Activated CD8-positive, alpha-beta memory T cell treated with anti-CD3 and anti-CD28 coated beads, Interleukin-2, amount 10 ng/mL, durations not matched to agents 7 days and 5 days (primary cell): ENCODE data around the gene CDC40. TPM values are rescaled to one million over a fixed set of nuclear protein-coding genes. Genes with fewer than 3 reads are reported as not detected.

Source experiments
- ATAC-seq: fragments of 150-1000 bp; cut with Tn5 transposase; one replicate; pipeline ENCODE4 v1.10.0; 2021; ENCODE audit warnings: moderate library complexity
- CTCF ChIA-PET: fragments of 350-600 bp; sonication (Branson Sonifier 250); formaldehyde crosslinking; loops from one replicate; lab custom pipeline; 2021; ENCODE audit warnings: antibody characterized with exemption; lab: Charles Lee
- DNase-seq: peaks from one replicate; pipeline ENCODE4 v3.0.0-alpha.2; 2020
- H3K27ac Mint-ChIP-seq: one replicate; pipeline ENCODE4 v1.8.0; 2021; ENCODE audit warnings: mild to moderate bottlenecking, mixed read lengths
- H3K27me3 Mint-ChIP-seq: one replicate; pipeline ENCODE4 v1.8.0; 2021; ENCODE audit warnings: mixed read lengths
- H3K36me3 Mint-ChIP-seq: one replicate; pipeline ENCODE4 v1.8.0; 2021; ENCODE audit warnings: mild to moderate bottlenecking, mixed read lengths
- H3K4me1 Mint-ChIP-seq: one replicate; pipeline ENCODE4 v1.8.0; 2021; ENCODE audit warnings: mixed read lengths
- H3K4me3 Mint-ChIP-seq: one replicate; pipeline ENCODE4 v1.8.0; 2021; ENCODE audit warnings: mild to moderate bottlenecking, moderate library complexity, mixed read lengths
- H3K9me3 Mint-ChIP-seq: one replicate; pipeline ENCODE4 v1.8.0; 2022; ENCODE audit warnings: low read depth, mixed read lengths
- total RNA-seq, 2 experiments: library from RNA; stranded (reverse); gene quantifications; one replicate each; pipeline ENCODE4 v1.2.3, GENCODE V29; 2021

The CDC40 gene
- total RNA-seq: 10 to 100 TPM; 26.3 to 27.9 TPM

DNA sequence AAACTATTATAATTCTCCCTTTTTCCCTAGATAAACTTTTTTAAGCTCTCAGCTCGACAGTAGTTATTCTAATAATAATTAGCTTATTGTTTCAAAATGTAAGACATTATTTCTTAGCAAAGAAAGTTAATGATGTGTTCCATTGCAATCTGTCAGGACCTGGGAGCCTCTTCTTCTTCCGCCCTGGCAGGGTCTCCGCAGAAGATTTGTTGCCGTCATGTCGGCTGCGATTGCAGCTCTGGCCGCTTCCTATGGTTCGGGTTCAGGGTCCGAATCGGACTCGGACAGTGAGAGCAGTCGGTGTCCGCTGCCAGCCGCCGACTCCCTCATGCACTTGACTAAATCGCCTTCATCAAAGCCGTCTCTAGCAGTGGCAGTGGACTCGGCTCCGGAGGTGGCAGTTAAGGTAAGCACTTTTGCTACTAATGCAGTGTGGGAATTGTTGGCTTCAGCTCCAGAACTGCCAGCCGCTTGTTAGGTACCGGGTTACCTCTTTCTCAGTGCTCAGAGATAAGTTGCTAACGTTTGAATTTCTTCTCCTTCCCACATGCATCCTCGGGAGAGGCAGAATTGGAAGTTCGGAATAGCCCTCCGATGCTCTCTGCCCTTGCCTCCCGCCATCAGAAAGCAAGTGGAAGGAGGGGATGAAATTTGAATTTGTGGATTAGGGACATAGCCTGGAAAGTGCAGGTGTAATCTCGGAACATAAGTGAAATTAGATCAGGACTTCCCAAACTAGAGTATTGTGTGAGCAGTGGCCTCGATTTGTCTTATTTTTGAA lies at the start of gene CDC40:
Gene CDC40 (plus strand): TSS at position 200 of the 781 bp plus-strand sequence. CDS start 18 bp downstream, at position 218.
- no peak within 1 kb of the TSS for H3K27ac Mint-ChIP-seq
- peaks cover 11% of the 10 kb centered on the region for H3K27me3 Mint-ChIP-seq
- peaks cover 1% of the 10 kb centered on the region for H3K36me3 Mint-ChIP-seq
- H3K4me3 Mint-ChIP-seq: no peak within 1 kb of the TSS
- H3K4me1 Mint-ChIP-seq: peaks cover 10% of the 10 kb centered on the region
- ATAC-seq (peak; percentile 61), DNase-seq (peak; percentile 77)
- CTCF ChIA-PET: interaction anchor here (1.0 to 1.8 kb wide), 6 partner anchors 9 to 209 kb away, joined by 3 to 10 read pairs (median 5); no protein-coding TSS in a partner anchor
- H3K9me3 Mint-ChIP-seq: no peaks in the 10 kb centered on the region

DNA sequence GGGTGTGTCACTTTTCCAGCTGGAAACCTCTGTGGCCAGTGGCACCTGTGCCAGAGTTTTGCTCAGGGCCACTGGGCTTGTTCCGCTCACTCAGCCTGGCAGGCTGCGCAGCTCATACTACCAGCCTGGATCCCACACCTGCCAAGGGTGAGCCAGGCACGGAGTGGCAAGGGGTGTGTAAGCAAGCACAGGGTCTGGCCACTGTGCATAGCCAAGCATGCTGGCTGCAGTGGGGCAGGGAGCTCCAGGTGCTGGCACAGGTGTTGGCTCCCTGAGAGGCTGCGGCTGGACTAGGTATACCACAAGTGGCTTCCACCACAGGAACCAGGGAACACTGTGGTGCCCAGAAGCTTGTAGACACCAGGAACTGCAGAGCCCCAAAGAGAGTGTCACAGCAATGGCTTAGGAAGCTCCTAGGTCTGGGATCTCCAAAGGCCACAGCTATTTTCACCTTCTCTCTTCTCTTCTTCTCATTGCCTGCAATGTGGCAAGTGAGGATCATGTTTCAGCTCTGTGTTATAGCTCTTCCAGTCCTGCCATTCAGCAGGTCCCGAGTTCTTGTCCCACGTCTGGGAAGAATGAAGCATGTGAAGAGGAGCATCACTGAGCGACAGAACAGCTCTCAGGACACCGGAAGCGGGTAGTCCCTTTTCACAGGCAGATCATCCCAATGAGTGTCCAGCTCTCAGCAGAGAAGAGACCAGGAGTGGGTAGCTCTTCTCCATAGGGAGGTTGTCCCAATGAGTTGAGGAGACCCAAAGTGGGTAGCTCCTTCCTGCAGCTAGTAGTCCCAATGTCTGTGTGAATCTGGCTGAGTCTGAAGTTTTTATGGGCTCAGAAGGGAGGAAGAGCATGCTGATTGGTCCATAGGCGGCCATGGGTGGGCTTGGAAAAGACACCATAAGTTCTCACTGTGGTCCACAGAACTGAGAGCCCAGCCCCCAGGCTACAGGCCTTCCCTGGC lies 42.0 kb upstream of the CDC40 start:
- ATAC-seq: no peak
- no peak overlapping the region for H3K4me3 Mint-ChIP-seq
- H3K27ac Mint-ChIP-seq: no peak overlapping the region
- peaks cover 3% of the 10 kb centered on the region for H3K9me3 Mint-ChIP-seq
- peaks cover 8% of the 10 kb centered on the region for H3K27me3 Mint-ChIP-seq
- H3K36me3 Mint-ChIP-seq: no peaks in the 10 kb centered on the region
- CTCF ChIA-PET: no interaction called here
- H3K4me1 Mint-ChIP-seq: no peaks in the 10 kb centered on the region
- no peak for DNase-seq

DNA sequence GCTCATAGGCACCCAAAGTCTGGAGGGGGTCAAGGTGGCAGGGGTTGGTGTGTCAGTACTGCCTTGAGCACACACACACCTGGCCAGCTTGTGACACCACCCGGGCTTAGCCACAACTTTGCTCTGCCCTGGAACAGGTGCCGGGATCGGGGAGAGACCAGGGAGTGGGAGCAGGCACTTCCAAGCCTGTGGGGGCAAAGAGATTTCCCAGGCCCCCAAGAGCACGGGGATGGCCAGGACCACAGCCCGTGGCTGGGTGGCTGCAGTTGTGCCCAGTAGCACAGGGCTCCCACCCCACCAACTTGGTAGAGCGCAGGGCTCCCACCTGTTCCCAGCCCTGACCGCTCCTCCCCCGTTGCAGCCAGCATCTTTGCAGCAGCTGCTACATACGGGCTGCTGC lies 41.2 kb upstream of the CDC40 start:
- DNase-seq: no peak
- H3K4me1 Mint-ChIP-seq: no peaks in the 10 kb centered on the region
- ATAC-seq: no peak
- H3K4me3 Mint-ChIP-seq: no peak overlapping the region
- H3K27ac Mint-ChIP-seq: no peak overlapping the region
- H3K36me3 Mint-ChIP-seq: no peaks in the 10 kb centered on the region
- H3K27me3 Mint-ChIP-seq: peaks cover 10% of the 10 kb centered on the region
- peaks cover 2% of the 10 kb centered on the region for H3K9me3 Mint-ChIP-seq
- CTCF ChIA-PET: no interaction called here

DNA sequence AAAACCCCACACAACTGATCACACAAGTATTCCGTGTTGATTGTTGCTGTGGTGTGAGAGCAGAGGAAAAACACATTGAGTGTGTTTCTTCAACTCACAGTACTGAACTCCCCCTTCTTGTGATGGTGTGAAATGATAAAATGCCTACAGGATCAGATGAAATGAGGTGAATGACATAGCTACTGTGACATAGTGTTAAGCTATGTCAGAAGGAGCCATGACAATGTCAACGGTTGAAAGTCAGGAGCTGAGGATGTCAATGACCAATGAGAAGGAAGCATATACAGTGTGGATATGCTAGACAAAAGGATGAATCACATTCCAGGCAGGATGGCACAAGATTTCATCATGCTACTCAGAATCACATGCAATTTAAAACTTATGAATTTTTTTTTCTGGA lies 39.6 kb upstream of the CDC40 start:
- Mint-ChIP-seq H3K4me1 (no peaks in the 10 kb centered on the region), H3K9me3 (peaks cover 2% of the 10 kb centered on the region), H3K27me3 (peaks cover 8% of the 10 kb centered on the region), H3K4me3 (no peak overlapping the region), H3K27ac (no peak overlapping the region), H3K36me3 (no peaks in the 10 kb centered on the region)
- ATAC-seq: no peak
- CTCF ChIA-PET: no interaction called here
- no peak for DNase-seq

DNA sequence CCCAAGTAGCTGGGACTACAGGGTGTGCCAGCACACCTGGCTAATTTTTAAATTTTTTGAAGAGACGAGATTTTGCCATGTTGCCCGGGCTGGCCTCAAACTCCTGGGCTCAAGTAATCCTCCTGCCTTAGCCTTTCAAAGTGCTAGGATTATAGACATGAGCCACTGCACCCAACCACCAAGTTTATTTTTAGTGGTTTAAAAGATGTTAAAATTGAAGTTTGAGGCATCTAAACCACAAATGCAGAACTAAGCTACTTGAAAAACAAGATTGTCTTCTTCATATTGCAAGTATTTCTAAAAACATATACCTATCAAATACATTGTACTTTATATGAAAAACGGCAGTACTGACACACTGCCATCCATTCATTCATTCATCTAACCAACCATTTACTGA lies 32.4 kb upstream of the CDC40 start:
- ATAC-seq (no peak), DNase-seq (no peak)
- Mint-ChIP-seq H3K4me1 (no peaks in the 10 kb centered on the region), H3K36me3 (no peaks in the 10 kb centered on the region), H3K9me3 (no peaks in the 10 kb centered on the region), H3K27me3 (peaks cover 8% of the 10 kb centered on the region), H3K27ac (no peak overlapping the region), H3K4me3 (no peak overlapping the region)
- CTCF ChIA-PET: no interaction called here

DNA sequence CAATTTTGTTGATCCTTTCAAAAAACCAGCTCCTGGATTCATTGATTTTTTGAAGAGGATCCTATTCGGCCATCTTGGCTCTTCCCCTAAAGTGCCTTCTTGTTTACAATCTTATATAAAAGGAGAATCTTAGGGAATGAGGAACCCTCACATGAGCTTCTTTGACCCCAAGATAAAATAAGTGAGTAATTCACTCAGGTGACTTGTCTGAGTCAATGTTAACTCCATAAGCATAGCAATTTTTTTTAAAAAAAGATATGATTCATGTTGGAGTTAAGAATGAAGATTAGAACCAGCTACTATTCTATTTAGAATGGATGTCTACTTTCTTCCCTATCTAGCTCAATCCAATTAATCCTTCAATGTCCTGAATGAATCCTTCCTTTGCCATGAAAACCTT lies 21.7 kb upstream of the CDC40 start:
- CTCF ChIA-PET: no interaction called here
- DNase-seq: no peak
- peaks cover 24% of the 10 kb centered on the region for H3K27me3 Mint-ChIP-seq
- H3K4me1 Mint-ChIP-seq: no peaks in the 10 kb centered on the region
- no peak overlapping the region for H3K4me3 Mint-ChIP-seq
- ATAC-seq: no peak
- no peaks in the 10 kb centered on the region for H3K36me3 Mint-ChIP-seq
- H3K27ac Mint-ChIP-seq: no peak overlapping the region
- no peaks in the 10 kb centered on the region for H3K9me3 Mint-ChIP-seq

DNA sequence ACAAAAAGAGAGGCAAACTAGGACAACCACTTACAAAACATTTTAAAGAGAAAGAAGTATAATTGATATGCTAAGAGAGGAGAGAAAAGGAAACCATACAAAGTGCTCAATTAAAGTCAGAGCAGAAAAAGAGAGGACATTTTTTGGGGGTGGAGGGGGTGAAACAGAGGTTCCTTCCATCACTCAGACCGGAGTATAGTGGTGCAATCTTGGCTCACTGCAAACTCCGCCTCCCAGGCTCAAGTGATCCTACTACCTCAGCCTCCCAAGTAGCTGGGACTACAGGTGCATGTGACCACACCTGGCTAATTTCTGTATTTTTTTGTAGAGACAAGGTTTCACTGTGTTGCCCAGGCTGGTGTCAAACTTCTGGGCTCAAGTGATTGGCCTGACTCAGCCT lies 10.1 kb upstream of the CDC40 start:
- Mint-ChIP-seq H3K27ac (no peak overlapping the region), H3K4me1 (no peaks in the 10 kb centered on the region), H3K27me3 (peaks cover 30% of the 10 kb centered on the region), H3K9me3 (no peaks in the 10 kb centered on the region), H3K36me3 (no peaks in the 10 kb centered on the region), H3K4me3 (no peak overlapping the region)
- CTCF ChIA-PET: no interaction called here
- no peak for DNase-seq
- ATAC-seq: no peak

DNA sequence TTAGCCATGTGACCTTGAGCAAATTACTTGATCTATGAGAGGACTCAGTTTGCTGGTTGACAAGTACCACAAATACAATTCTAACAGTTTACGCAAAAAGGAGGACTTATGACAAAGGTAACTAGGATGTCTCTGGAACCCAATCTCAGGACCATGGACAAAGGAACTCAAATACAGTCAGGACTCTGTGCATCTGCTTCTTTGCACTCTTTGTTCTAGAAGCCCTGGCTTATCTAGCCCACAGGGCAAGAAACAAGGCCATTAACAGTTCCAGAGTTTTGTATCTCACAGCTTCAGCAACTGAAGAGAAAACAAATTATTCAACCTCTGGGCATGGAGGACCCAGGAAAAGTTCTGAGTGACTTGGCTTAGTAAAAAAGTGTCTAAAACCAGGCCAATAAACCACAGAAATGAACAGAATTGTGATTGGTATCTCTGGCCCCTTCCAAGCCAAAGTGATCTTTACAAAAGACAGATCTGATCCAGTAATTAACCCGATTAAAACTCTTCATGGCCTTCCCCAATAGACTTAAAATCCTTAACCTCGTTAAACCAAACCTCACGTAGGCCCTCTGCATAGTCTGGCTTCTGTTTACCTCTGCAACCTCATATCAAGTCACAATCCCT lies 6.6 kb upstream of the CDC40 start:
- Mint-ChIP-seq H3K36me3 (no peaks in the 10 kb centered on the region), H3K9me3 (no peaks in the 10 kb centered on the region), H3K27me3 (peaks cover 36% of the 10 kb centered on the region), H3K4me3 (no peak overlapping the region), H3K4me1 (peaks cover 4% of the 10 kb centered on the region), H3K27ac (no peak overlapping the region)
- DNase-seq (no peak), ATAC-seq (no peak)
- CTCF ChIA-PET: no interaction called here

DNA sequence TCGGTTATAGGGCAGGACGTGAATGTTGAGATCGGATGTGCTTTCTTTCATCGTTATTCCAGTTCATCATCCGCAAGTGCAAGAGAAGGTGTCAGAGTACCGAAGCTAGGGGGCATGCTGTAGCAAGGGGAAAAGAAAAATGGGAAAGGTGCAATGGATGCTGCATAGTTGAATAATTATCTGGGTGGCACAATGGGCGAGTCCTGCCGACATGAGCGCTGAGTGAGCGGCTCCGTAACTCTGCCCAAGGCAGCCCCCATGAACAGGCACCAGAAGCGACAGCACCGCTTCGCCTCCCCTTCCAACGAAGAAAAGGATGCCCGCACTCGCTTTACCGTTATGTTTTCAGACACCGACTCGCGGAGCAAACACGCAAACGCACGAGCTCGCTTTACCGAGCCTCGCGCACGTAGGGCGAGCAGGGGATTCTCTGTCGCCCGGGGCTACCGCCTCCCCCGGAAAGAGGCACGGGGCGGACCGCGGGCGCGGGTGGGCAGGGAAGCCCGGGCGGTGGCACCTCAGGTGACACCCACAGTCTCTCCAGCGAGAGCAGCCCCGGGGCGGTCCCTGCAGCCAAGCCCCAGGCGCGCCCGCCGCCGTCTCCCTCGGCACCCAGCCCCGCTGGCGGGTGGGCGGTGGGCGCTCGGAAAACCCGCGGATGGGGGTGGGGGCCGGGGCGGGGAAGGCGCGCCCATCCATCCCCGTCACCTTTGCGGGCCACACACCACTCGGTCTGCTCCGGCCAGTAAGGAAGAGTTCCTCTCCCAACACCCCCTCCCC lies 1.4 kb upstream of the CDC40 start:
- peak overlapping the region; percentile 61 for H3K27ac Mint-ChIP-seq
- ATAC-seq (peak; percentile 60), DNase-seq (peak; percentile 69)
- CTCF ChIA-PET: interaction anchor here (0.8 to 2.2 kb wide), 7 partner anchors 10 to 215 kb away, joined by 3 to 21 read pairs (median 4); no protein-coding TSS in a partner anchor
- H3K36me3 Mint-ChIP-seq: no peaks in the 10 kb centered on the region
- H3K4me3 Mint-ChIP-seq: no peak overlapping the region
- no peaks in the 10 kb centered on the region for H3K9me3 Mint-ChIP-seq
- H3K27me3 Mint-ChIP-seq: peaks cover 25% of the 10 kb centered on the region
- peaks cover 5% of the 10 kb centered on the region for H3K4me1 Mint-ChIP-seq

DNA sequence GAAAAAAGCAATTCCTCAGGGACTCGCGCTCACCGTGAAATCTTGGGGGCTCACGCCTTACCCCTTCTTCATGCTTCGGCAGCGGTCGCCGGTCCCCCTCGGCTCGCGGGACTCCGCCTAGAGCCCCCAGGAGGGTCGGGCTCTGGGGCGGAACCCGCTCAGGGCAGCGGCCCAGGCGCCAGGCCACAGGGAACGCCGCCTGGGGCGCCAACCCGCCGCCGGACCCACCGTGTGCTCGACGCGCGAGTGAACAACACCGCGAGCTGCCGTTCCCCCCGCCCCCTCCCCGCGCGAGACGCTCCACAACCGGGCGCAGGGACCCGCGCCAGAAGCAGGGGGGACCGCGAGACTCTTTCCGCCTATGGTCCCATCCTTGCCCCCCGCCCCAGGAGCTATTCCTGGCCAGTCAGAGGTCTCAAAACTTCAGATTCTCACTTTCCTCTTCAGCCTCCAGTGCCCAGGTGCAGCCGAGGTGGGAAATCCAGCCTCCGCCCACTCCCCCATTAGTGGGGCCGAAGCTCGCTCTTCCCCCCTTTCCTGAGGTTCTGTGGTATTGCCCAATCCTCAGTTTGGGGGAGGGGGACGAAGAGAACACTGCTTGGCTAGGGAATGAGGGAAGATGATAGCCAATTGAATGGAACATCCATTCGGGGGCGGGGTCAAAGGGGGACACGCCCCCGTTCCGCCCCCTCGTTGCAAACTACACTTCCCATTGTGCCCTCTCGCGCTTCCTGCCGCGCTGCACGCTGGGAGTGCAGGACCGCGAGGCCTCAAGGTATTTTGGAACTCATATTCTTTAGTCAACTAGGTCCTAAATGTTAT lies 610 bp upstream of the CDC40 start, which contains the start of gene WASF1:
Gene WASF1 (minus strand): TSS at position 265 of the 822 bp plus-strand sequence. CDS start 52,069 bp downstream, outside the sequence.
- peak; percentile 92 for ATAC-seq
- Mint-ChIP-seq H3K9me3 (no peaks in the 10 kb centered on the region), H3K36me3 (peaks cover 1% of the 10 kb centered on the region), H3K27ac (peak within 1 kb of the TSS; percentile 61), H3K4me1 (peaks cover 7% of the 10 kb centered on the region), H3K27me3 (peaks cover 19% of the 10 kb centered on the region), H3K4me3 (no peak within 1 kb of the TSS)
- peak; percentile 94 for DNase-seq
- CTCF ChIA-PET: interaction anchor here (1.0 to 2.2 kb wide), 9 partner anchors 10 to 214 kb away, joined by 3 to 21 read pairs (median 6); no protein-coding TSS in a partner anchor

DNA sequence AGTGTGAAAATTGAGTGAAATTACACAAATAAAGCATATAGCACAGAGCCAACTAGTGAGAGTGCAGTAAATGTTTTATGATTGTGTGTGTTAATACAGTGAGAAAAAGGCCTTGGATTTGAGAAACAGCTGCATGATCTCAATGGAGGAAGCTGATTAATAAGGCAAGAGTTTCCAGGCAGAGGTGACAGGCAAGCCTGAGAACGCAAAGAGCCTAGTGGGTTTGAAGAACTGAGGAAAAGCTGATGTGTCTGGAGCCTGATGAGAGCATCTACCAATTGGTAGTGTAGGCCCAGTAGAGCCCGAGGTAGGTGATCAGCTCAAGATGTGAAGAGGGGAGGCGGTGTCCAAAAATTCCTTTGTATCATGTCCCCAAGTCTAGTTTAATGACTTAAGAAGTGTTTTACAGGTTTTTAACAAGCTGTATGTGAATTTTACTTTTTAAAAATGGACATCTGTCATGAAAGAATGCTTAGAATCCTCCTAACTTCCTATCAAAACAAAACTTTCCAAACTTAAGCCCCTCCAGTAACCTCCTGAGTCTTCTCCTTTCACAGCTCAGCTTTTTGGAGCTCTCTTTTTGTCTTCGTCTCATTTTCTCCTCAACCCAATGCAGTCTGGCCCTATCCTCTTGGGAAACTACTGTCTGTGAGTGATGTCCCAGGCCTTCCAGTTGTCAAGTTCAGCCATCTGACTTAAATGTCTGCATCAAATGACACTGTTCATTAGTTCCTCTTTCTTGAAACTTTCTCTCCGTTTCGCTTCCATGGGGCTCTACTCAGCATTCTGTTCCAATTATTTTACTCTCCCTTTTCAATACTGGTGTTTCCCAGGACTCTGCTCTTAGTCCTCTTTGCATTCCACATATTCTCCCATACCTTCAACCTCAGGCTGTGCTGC lies 1.2 kb downstream of the CDC40 start:
- H3K4me3 Mint-ChIP-seq: no peak overlapping the region
- CTCF ChIA-PET: interaction anchor here (1.2 to 1.8 kb wide), 2 partner anchors 26 to 142 kb away, joined by 4 to 8 read pairs; no protein-coding TSS in a partner anchor
- H3K36me3 Mint-ChIP-seq: peaks cover 1% of the 10 kb centered on the region
- H3K27me3 Mint-ChIP-seq: peaks cover 8% of the 10 kb centered on the region
- DNase-seq: no peak
- no peak for ATAC-seq
- no peak overlapping the region for H3K27ac Mint-ChIP-seq
- H3K9me3 Mint-ChIP-seq: no peaks in the 10 kb centered on the region
- peaks cover 18% of the 10 kb centered on the region for H3K4me1 Mint-ChIP-seq
